NB4 (cell line): ENCODE data around the gene ITGA8.

Experiments
- CTCF ChIP-seq: IDR thresholded peaks from one replicate; pipeline ENCODE4 v1.5.1; 2012; ENCODE audit warnings: low read depth, low read length
- MAX ChIP-seq: IDR thresholded peaks from 2 replicates; pipeline ENCODE4 v1.6.1; 2011; ENCODE audit warnings: low read depth, low read length
- MYC ChIP-seq: IDR thresholded peaks from 2 replicates; pipeline ENCODE4 v1.6.1; 2011; ENCODE audit warnings: low read depth, low read length
- POLR2A ChIP-seq: IDR thresholded peaks from 2 replicates; pipeline ENCODE4 v1.6.1; 2011; ENCODE audit warnings: mild to moderate bottlenecking; ENCODE audit not compliant: insufficient read length; ENCODE audit errors: extremely low read depth

- TF ChIP-seq CTCF, result no peak
- no peak for TF ChIP-seq POLR2A
- no peak for TF ChIP-seq MAX
- TF ChIP-seq MYC, result no peak
These were observed 250.6 kb downstream of the ITGA8 start for GRCh38 chr10:15469111-15469510.
